ENCODE measurements around the gene ACOT9. TPM values are rescaled to one million over a fixed set of nuclear protein-coding genes. Genes with fewer than 3 reads are reported as not detected.

The ACOT9 gene
- total RNA-seq, 1 experiment from 2014 or later = 72.3 TPM

- no peak overlapping the region for H4K5ac ChIP-seq (ENCODE audit: insufficient read length, low read depth, low read length)
- no peaks in the 10 kb centered on the region for H3K9me3 ChIP-seq (ENCODE audit: control insufficient read depth, low read depth, low read length)
- no peak overlapping the region for H3K4ac ChIP-seq (ENCODE audit: low read depth, low read length)
- Mint-ChIP-seq H3K4me1 (no peaks in the 10 kb centered on the region), H3K9me3 (no peaks in the 10 kb centered on the region), H3K4me3 (no peak overlapping the region), H3K36me3 (ENCODE audit: insufficient read depth in 1 of 3, low read depth in 3 of 3) (no peaks in the 10 kb centered on the region), H3K27ac (no peak overlapping the region), H3K27me3 (ENCODE audit: low read depth) (no peaks in the 10 kb centered on the region)
- no peak overlapping the region for H3K56ac ChIP-seq (ENCODE audit: insufficient read length, low read depth, low read length)
- no peak overlapping the region for H2BK15ac ChIP-seq (ENCODE audit: low read depth, low read length)
- H2BK20ac ChIP-seq (ENCODE audit: low read depth, low read length, poor library complexity, severe bottlenecking) = no peak overlapping the region
- no peaks in the 10 kb centered on the region for H3K23me2 ChIP-seq (ENCODE audit: insufficient read length, low read depth, low read length, poor library complexity, severe bottlenecking)
- H4K91ac ChIP-seq (ENCODE audit: insufficient read length, low read depth, low read length) = no peak overlapping the region
- no peaks in the 10 kb centered on the region for H4K20me1 ChIP-seq (ENCODE audit: control insufficient read depth, insufficient read depth, insufficient read length)
- H3K27ac ChIP-seq (ENCODE audit: insufficient read length, low read depth, low read length) = no peak overlapping the region
- WGBS (ENCODE audit: extremely low coverage, insufficient read length, low lambda C conversion rate) = no CpG with 5 or more reads among the region's 8 CpGs
- H3K9ac ChIP-seq (ENCODE audit: extremely low read depth, insufficient read length, low read length) = no peak overlapping the region
- no peaks in the 10 kb centered on the region for H3K79me1 ChIP-seq (ENCODE audit: insufficient read depth, low read depth, low read length, poor library complexity, severe bottlenecking)
- no peak overlapping the region for H4K8ac ChIP-seq (replicated peaks; ENCODE audit: insufficient read length, low read depth, low read length)
- H2AFZ ChIP-seq (ENCODE audit: low read length) = no peak overlapping the region
- H3K18ac ChIP-seq (ENCODE audit: insufficient read length, low read depth, low read length) = no peak overlapping the region
- peak; percentile 39 for DNase-seq
- H3K79me2 ChIP-seq (ENCODE audit: insufficient read depth, low read length) = no peaks in the 10 kb centered on the region
- no peak overlapping the region for H2BK5ac ChIP-seq (ENCODE audit: insufficient read length, low read length)
- H2AK5ac ChIP-seq (ENCODE audit: insufficient read length, low read length) = no peak overlapping the region
- H3K4me1 ChIP-seq (ENCODE audit: insufficient read depth, low read length) = no peaks in the 10 kb centered on the region
- H2BK12ac ChIP-seq (ENCODE audit: insufficient read length, low read depth, low read length) = no peak overlapping the region
- H3K14ac ChIP-seq (ENCODE audit: insufficient read depth, low read length) = no peak overlapping the region
- H3K27me3 ChIP-seq (ENCODE audit: insufficient read depth, low read length) = no peaks in the 10 kb centered on the region
- no peak overlapping the region for H3T11ph ChIP-seq (ENCODE audit: low read length)
- no peak overlapping the region for H3K23ac ChIP-seq (ENCODE audit: insufficient read length, low read depth, low read length)
- no peak overlapping the region for H2BK120ac ChIP-seq (ENCODE audit: low read depth, low read length, poor library complexity, severe bottlenecking)
- TF ChIP-seq, protein P1, sequence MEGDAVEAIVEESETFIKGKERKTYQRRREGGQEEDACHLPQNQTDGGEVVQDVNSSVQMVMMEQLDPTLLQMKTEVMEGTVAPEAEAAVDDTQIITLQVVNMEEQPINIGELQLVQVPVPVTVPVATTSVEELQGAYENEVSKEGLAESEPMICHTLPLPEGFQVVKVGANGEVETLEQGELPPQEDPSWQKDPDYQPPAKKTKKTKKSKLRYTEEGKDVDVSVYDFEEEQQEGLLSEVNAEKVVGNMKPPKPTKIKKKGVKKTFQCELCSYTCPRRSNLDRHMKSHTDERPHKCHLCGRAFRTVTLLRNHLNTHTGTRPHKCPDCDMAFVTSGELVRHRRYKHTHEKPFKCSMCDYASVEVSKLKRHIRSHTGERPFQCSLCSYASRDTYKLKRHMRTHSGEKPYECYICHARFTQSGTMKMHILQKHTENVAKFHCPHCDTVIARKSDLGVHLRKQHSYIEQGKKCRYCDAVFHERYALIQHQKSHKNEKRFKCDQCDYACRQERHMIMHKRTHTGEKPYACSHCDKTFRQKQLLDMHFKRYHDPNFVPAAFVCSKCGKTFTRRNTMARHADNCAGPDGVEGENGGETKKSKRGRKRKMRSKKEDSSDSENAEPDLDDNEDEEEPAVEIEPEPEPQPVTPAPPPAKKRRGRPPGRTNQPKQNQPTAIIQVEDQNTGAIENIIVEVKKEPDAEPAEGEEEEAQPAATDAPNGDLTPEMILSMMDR (conservative IDR thresholded peaks at IDR 0.05) = peak; percentile 71
- no peak overlapping the region for H3K4me2 ChIP-seq (ENCODE audit: insufficient read depth, insufficient read length, low read length)
These were observed 48.5 kb downstream of the ACOT9 start for GRCh38 chrX:23694606-23695005.

Data from H9 (cell line).